ENCODE measurements around the gene SPTLC2.

GRCh38 chr14:77473921-77474320 lies 142.5 kb downstream of the SPTLC2 start:
- TF ChIP-seq SRF (IDR thresholded peaks at IDR 0.05; ENCODE audit: low read depth, low read length) = no peak
- TF ChIP-seq CTCF (IDR thresholded peaks at IDR 0.05; ENCODE audit: control extremely low read depth in 1 of 3, insufficient read depth in 1 of 3, low read depth in 1 of 3, low read length in 3 of 3) = no peak
- TF ChIP-seq NRF1 (IDR thresholded peaks at IDR 0.05; ENCODE audit: low read depth, low read length) = no peak
- no peak for TF ChIP-seq POLR2AphosphoS5 (IDR thresholded peaks at IDR 0.05; ENCODE audit: low read depth, low read length)
- no peak for TF ChIP-seq TBP (IDR thresholded peaks at IDR 0.05; ENCODE audit: low read depth, low read length)
- TF ChIP-seq SIN3A (conservative IDR thresholded peaks at IDR 0.05 in 1 of 2, IDR thresholded peaks at IDR 0.05 in 1 of 2; ENCODE audit: low read depth in 1 of 2, low read length in 2 of 2) = no peak
- no peak for TF ChIP-seq EZH2 (IDR thresholded peaks at IDR 0.05; ENCODE audit: low read depth, low read length, severe bottlenecking)
- TF ChIP-seq, protein P1, sequence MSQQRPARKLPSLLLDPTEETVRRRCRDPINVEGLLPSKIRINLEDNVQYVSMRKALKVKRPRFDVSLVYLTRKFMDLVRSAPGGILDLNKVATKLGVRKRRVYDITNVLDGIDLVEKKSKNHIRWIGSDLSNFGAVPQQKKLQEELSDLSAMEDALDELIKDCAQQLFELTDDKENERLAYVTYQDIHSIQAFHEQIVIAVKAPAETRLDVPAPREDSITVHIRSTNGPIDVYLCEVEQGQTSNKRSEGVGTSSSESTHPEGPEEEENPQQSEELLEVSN (IDR thresholded peaks at IDR 0.05) = no peak
- TF ChIP-seq CBX8 (IDR thresholded peaks at IDR 0.05; ENCODE audit: borderline replicate concordance, low read depth, low read length) = no peak
- TF ChIP-seq TAF1 (IDR thresholded peaks at IDR 0.05; ENCODE audit: low read depth, low read length) = no peak
- TF ChIP-seq MAFK (IDR thresholded peaks at IDR 0.05; ENCODE audit: low read depth, low read length) = no peak
- TF ChIP-seq ATF2 (IDR thresholded peaks at IDR 0.05; ENCODE audit: low read length) = no peak
- no peak for TF ChIP-seq KDM1A (IDR thresholded peaks at IDR 0.05; ENCODE audit: borderline replicate concordance, low read length)
- no peak for TF ChIP-seq POLR2A (IDR thresholded peaks at IDR 0.05; ENCODE audit: control extremely low read depth in 1 of 2, low read depth in 2 of 2, low read length in 2 of 2)
